Nephron (organoid): ENCODE measurements around the gene HSDL2.

Experiments used
- H3K27ac Mint-ChIP-seq, 3 experiments: 2 replicates each; pipeline ENCODE4 v1.8.0; 2020; ENCODE audit warnings: mixed read lengths in 3 of 3, mild to moderate bottlenecking in 2 of 3, moderate library complexity in 1 of 3
- H3K27me3 Mint-ChIP-seq: 2 replicates; pipeline ENCODE4 v1.8.0; 2021; ENCODE audit warnings: low read depth, mild to moderate bottlenecking, moderate library complexity, mixed read lengths
- H3K36me3 Mint-ChIP-seq: 2 replicates; pipeline ENCODE4 v1.8.0; 2020; ENCODE audit warnings: low read depth, mixed read lengths
- H3K4me1 Mint-ChIP-seq: 2 replicates; pipeline ENCODE4 v1.8.0; 2020; ENCODE audit warnings: mixed read lengths
- H3K4me3 Mint-ChIP-seq, 3 experiments: 2 replicates each; pipeline ENCODE4 v1.8.0; 2020; ENCODE audit warnings: mild to moderate bottlenecking in 3 of 3, mixed read lengths in 3 of 3, moderate library complexity in 2 of 3
- H3K9me3 Mint-ChIP-seq: 2 replicates; pipeline ENCODE4 v1.8.0; 2020; ENCODE audit warnings: mixed read lengths
- CTCF ChIP-seq, 3 experiments: fragments of 200-600 bp; sonication (generic); IDR thresholded peaks; one replicate each; pipeline ENCODE4 v1.5.0; 2021; ENCODE audit warnings: antibody characterized with exemption in 3 of 3; ENCODE audit not compliant: unreplicated experiment in 3 of 3

The HSDL2 gene

GRCh38 chr9:112487008-112487798, 107.3 kb downstream of the HSDL2 start:
- peaks cover 3% of the 10 kb centered on the region for H3K9me3 Mint-ChIP-seq
- H3K27me3 Mint-ChIP-seq: peaks cover 10% of the 10 kb centered on the region
- H3K27ac Mint-ChIP-seq: peak overlapping the region; percentile 87 to 98 (median 97)
- H3K4me1 Mint-ChIP-seq: peaks cover 35% of the 10 kb centered on the region
- no peak for TF ChIP-seq CTCF (IDR thresholded peaks at IDR 0.05; ENCODE audit: unreplicated experiment in 3 of 3)
- peak overlapping the region; percentile 97 to 100 (median 100) for H3K4me3 Mint-ChIP-seq
- H3K36me3 Mint-ChIP-seq: peaks cover 15% of the 10 kb centered on the region

GRCh38 chr9:112487799-112488340, 108.0 kb downstream of the HSDL2 start:
- H3K4me1 Mint-ChIP-seq: peaks cover 35% of the 10 kb centered on the region
- peaks cover 10% of the 10 kb centered on the region for H3K27me3 Mint-ChIP-seq
- TF ChIP-seq CTCF (IDR thresholded peaks at IDR 0.05; ENCODE audit: unreplicated experiment in 3 of 3): no peak
- H3K4me3 Mint-ChIP-seq: peak overlapping the region; percentile 97 to 100 (median 100)
- peak overlapping the region; percentile 87 to 98 (median 97) for H3K27ac Mint-ChIP-seq
- H3K9me3 Mint-ChIP-seq: peaks cover 6% of the 10 kb centered on the region
- peaks cover 20% of the 10 kb centered on the region for H3K36me3 Mint-ChIP-seq

GRCh38 chr9:112489039-112489546, 109.2 kb downstream of the HSDL2 start:
- H3K36me3 Mint-ChIP-seq: peaks cover 33% of the 10 kb centered on the region
- TF ChIP-seq CTCF (IDR thresholded peaks at IDR 0.05; ENCODE audit: unreplicated experiment in 3 of 3): no peak
- peak overlapping the region; percentile 72 to 100 (median 79) for H3K4me3 Mint-ChIP-seq
- H3K4me1 Mint-ChIP-seq: peaks cover 35% of the 10 kb centered on the region
- peaks cover 10% of the 10 kb centered on the region for H3K27me3 Mint-ChIP-seq
- H3K27ac Mint-ChIP-seq: peak overlapping the region; percentile 55 to 88 (median 77)
- peaks cover 18% of the 10 kb centered on the region for H3K9me3 Mint-ChIP-seq

GRCh38 chr9:112489876-112490666, 110.2 kb downstream of the HSDL2 start:
- H3K36me3 Mint-ChIP-seq: peaks cover 42% of the 10 kb centered on the region

More at GRCh38 chr9:112489876-112490666, 110.2 kb downstream of the HSDL2 start:
- H3K4me1 Mint-ChIP-seq: peaks cover 35% of the 10 kb centered on the region
- TF ChIP-seq CTCF (IDR thresholded peaks at IDR 0.05; ENCODE audit: unreplicated experiment in 3 of 3): no peak
- H3K4me3 Mint-ChIP-seq: peak overlapping the region; percentile 55 to 60 (median 57)
- H3K27me3 Mint-ChIP-seq: peaks cover 10% of the 10 kb centered on the region
- H3K9me3 Mint-ChIP-seq: peaks cover 27% of the 10 kb centered on the region
- peak overlapping the region; percentile 55 to 92 (median 60) for H3K27ac Mint-ChIP-seq
